ENCODE measurements around the gene LINC01488. TPM values are rescaled to one million over a fixed set of nuclear protein-coding genes. Genes with fewer than 3 reads are reported as not detected.
A peak's percentile ranks its signal among the peaks of the same experiment; 100 is the strongest.

LINC01488 gene
- total RNA-seq, 1 donor from 2014 or later = not detected

GRCh38 chr11:69535908-69536307, 54.4 kb downstream of the LINC01488 start:
- no peaks in the 10 kb centered on the region for H3K36me3 ChIP-seq
- no peak for DNase-seq (ENCODE audit: low spot score in 2 of 2)
- intact Hi-C loops (cut with DNase I) = no loop called here
- peaks cover 13 to 25% of the 10 kb centered on the region in 2 donors for H3K4me1 ChIP-seq
- H3K4me3 ChIP-seq = no peak overlapping the region
- H3K27ac ChIP-seq = no peak overlapping the region
- no peaks in the 10 kb centered on the region for H3K9me3 ChIP-seq
- TF ChIP-seq CTCF (IDR thresholded peaks at IDR 0.05) = no peak
- H3K27me3 ChIP-seq = no peaks in the 10 kb centered on the region

- intact Hi-C loops (cut with DNase I) = no loop called here
- Histone ChIP-seq H3K27me3 (no peaks in the 10 kb centered on the region), H3K27ac (no peak overlapping the region), H3K4me3 (no peak overlapping the region), H3K9me3 (no peaks in the 10 kb centered on the region), H3K36me3 (no peaks in the 10 kb centered on the region), H3K4me1 (peaks cover 13 to 29% of the 10 kb centered on the region in 2 donors)
- no peak for TF ChIP-seq CTCF (IDR thresholded peaks at IDR 0.05)
- DNase-seq (ENCODE audit: low spot score in 2 of 2) = peak in 1 of 2 donors; percentile 34
These were observed 54.9 kb downstream of the LINC01488 start for GRCh38 chr11:69536406-69536805.

DNA sequence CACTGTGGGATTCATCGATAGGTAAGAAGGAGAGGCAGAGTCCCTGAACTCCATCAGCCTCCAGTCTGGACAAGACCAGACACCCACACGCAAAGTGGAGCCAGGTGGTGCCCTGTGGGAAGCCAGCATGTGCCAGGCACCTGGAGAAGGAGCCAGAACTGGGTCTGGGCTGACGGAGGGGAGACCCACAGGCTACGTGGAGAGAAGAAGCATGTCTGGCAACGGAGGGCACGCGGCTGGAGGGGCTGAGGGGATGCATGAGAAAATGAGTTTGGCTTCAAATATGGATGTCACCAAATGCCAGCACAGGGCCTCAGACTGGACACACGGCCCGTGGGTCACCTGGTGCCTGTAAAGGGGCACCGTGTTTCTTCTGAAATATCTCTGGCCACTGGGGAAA, 55.7 kb downstream of the LINC01488 start:
- peak in 1 of 2 donors; percentile 19 for DNase-seq (ENCODE audit: low spot score in 2 of 2)
- Histone ChIP-seq H3K36me3 (no peaks in the 10 kb centered on the region), H3K9me3 (no peaks in the 10 kb centered on the region), H3K4me1 (peaks cover 13 to 35% of the 10 kb centered on the region in 2 donors), H3K27me3 (no peaks in the 10 kb centered on the region), H3K27ac (no peak overlapping the region), H3K4me3 (no peak overlapping the region)
- intact Hi-C loops (cut with DNase I) = no loop called here
- no peak for TF ChIP-seq CTCF (IDR thresholded peaks at IDR 0.05)

DNA sequence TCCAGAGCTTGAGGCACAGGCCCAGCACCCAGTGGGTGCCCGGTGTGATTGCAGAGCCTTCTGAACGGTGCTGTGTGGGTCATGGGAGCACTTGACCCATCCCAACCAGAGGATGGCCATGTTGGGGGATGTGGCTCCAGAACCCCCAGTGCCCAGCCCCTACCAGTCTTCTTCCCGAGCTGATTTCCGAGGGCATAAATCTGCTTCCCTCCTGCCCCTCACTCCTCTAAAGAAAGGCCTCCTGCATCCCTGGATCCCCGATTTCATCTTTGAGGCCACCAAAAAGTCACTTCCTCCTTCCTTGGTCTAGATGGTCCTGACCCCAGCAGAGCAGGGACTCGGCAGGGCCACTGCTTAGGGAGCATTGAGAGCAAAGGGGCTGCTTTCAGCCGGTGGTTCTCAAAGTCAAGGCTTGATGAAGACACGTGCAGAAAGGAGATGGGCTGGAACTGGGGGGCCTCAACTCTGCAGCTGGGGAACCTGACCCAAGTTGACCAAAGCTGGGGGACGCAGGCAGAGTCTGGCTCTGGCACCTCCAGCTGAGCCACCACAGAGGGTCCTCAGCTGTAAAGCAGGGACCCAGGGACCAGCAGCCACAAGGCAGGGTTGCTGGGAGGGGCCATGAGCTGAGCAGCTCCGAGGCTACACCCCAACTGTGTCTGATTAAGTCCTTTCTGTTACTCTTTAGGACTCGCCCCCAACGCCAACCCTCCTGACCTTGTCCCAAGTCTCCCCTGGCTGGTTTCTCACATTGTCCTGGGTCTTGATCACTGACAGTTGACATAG, 56.6 kb downstream of the LINC01488 start:
- intact Hi-C loops (cut with DNase I) = no loop called here
- no peak for TF ChIP-seq CTCF (IDR thresholded peaks at IDR 0.05)
- Histone ChIP-seq H3K27ac (no peak overlapping the region), H3K36me3 (no peaks in the 10 kb centered on the region), H3K9me3 (no peaks in the 10 kb centered on the region), H3K4me3 (no peak overlapping the region), H3K27me3 (no peaks in the 10 kb centered on the region), H3K4me1 (peaks cover 13 to 35% of the 10 kb centered on the region in 2 donors)
- no peak for DNase-seq (ENCODE audit: low spot score in 2 of 2)

DNA sequence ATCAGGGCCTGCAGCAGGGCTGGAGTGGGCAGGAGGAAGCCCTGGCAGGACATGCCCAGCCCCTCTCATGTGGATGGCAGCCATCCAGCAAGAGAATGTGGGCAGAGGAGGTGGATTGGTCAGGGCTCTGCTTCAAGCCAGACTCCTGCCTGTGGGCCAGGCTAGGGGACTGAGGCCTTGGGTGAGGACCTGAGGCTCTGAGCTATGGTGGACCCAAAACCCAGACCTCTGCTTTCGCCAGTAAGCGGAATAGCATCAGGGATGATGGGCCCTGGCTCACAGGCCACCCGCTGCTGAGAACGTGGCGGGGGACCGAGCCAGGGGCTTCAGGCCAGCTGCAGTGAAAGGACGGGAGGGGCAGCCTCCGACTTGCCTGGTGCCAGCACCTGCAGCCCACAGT, 57.4 kb downstream of the LINC01488 start:
- Histone ChIP-seq H3K4me3 (no peak overlapping the region), H3K27ac (peak overlapping the region; percentile 74 to 89), H3K27me3 (no peaks in the 10 kb centered on the region), H3K9me3 (no peaks in the 10 kb centered on the region), H3K4me1 (peaks cover 13 to 35% of the 10 kb centered on the region in 2 donors), H3K36me3 (no peaks in the 10 kb centered on the region)
- intact Hi-C loops (cut with DNase I) = no loop called here
- no peak for DNase-seq (ENCODE audit: low spot score in 2 of 2)
- no peak for TF ChIP-seq CTCF (IDR thresholded peaks at IDR 0.05)

All from ascending aorta (tissue), 2 donors.